ENCODE data around the gene FAM53B. TPM values are rescaled to one million over a fixed set of nuclear protein-coding genes. Genes with fewer than 3 reads are reported as not detected.
A peak's percentile ranks its signal among the peaks of the same experiment; 100 is the strongest.

The FAM53B gene
- total RNA-seq, 4 donors from 2014 or later = 60.8 to 84.8 (median 78.8) TPM

- Histone ChIP-seq H3K36me3 (peaks cover 0 to 4% (median 0%) of the 10 kb centered on the region in 3 donors), H3K4me1 (peaks cover 0 to 92% (median 70%) of the 10 kb centered on the region in 4 donors), H3K27me3 (no peaks in the 10 kb centered on the region), H3K4me3 (no peak overlapping the region), H3K9me3 (no peaks in the 10 kb centered on the region), H3K27ac (peak overlapping the region; percentile 11 to 91 (median 58))
- TF ChIP-seq, protein P1, sequence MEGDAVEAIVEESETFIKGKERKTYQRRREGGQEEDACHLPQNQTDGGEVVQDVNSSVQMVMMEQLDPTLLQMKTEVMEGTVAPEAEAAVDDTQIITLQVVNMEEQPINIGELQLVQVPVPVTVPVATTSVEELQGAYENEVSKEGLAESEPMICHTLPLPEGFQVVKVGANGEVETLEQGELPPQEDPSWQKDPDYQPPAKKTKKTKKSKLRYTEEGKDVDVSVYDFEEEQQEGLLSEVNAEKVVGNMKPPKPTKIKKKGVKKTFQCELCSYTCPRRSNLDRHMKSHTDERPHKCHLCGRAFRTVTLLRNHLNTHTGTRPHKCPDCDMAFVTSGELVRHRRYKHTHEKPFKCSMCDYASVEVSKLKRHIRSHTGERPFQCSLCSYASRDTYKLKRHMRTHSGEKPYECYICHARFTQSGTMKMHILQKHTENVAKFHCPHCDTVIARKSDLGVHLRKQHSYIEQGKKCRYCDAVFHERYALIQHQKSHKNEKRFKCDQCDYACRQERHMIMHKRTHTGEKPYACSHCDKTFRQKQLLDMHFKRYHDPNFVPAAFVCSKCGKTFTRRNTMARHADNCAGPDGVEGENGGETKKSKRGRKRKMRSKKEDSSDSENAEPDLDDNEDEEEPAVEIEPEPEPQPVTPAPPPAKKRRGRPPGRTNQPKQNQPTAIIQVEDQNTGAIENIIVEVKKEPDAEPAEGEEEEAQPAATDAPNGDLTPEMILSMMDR (IDR thresholded peaks at IDR 0.05) = no peak
- TF ChIP-seq EP300 (IDR thresholded peaks at IDR 0.05) (no peak), POLR2A (IDR thresholded peaks at IDR 0.05) (no peak)
- 25 to 38% methylated on average over 20 of the region's 20 CpGs for WGBS, 2 donors
- DNase-seq (ENCODE audit: low spot score in 2 of 2) = no peak
These were observed 103.5 kb downstream of the FAM53B start for GRCh38 chr10:124640538-124641231.

DNA sequence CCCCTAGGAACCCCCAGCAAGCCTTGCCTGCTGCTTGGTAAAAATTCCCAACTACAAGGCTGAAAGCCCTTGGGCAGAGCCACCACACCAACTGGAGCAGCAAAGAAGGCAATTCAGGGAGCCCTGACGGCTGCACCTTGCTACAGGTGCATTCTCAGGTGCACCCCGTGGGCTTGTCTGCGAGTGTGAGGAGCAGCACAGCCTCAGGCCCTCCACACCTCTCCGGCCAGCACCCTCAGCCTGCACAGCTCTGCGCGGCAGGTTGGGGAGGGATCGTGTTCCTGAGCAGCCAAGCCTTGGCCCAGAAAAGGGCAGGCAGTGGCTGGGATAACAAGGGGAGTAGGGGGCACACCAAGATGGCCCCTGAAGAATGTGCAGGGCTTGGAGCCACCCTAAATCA, 104.1 kb downstream of the FAM53B start:
- 91 to 95% methylated on average over 6 to 7 of the region's 7 CpGs for WGBS, 2 donors
- peaks cover 0 to 86% (median 64%) of the 10 kb centered on the region in 4 donors for H3K4me1 ChIP-seq

DNA sequence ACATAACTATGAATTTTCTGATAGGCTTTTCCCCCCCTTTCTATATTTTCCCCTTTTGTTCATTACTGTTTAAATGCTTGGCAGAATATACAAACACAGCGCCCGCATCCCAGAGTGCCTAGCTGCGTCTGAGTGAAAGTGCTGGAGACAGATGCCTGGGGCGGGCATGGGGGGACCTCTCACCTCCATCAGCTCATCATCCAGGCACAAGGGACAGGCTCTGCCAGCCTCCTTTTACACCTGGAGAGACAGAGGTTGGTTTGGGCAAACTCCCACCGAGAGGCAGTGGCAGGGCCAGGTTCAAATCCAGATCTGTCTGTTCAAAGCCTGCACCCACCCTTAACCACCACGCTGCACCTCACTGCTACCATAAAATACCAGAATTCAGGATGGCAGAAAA, 104.5 kb downstream of the FAM53B start:
- TF ChIP-seq EP300 (IDR thresholded peaks at IDR 0.05) (no peak), POLR2A (IDR thresholded peaks at IDR 0.05) (no peak)
- TF ChIP-seq, protein P1 (IDR thresholded peaks at IDR 0.05) = no peak
- Histone ChIP-seq H3K9me3 (no peaks in the 10 kb centered on the region), H3K27ac (peak overlapping the region in 2 of 4 donors; percentile 35 to 82), H3K4me3 (no peak overlapping the region), H3K27me3 (no peaks in the 10 kb centered on the region), H3K36me3 (peaks cover 0 to 8% (median 0%) of the 10 kb centered on the region in 3 donors), H3K4me1 (peaks cover 0 to 81% (median 60%) of the 10 kb centered on the region in 4 donors)
- DNase-seq (ENCODE audit: low spot score in 2 of 2) = no peak
- WGBS, 2 donors = 91 to 96% methylated on average over 6 of the region's 6 CpGs

More for the DNA sequence above, 104.1 kb downstream of the FAM53B start:
- DNase-seq (ENCODE audit: low spot score in 2 of 2) = no peak
- Histone ChIP-seq H3K9me3 (no peaks in the 10 kb centered on the region), H3K36me3 (peaks cover 0 to 8% (median 0%) of the 10 kb centered on the region in 3 donors), H3K27ac (peak overlapping the region in 3 of 4 donors; percentile 35 to 91 (median 82)), H3K4me3 (no peak overlapping the region), H3K27me3 (no peaks in the 10 kb centered on the region)
- no peak for TF ChIP-seq POLR2A (IDR thresholded peaks at IDR 0.05)
- TF ChIP-seq, protein P1 (IDR thresholded peaks at IDR 0.05) = no peak
- TF ChIP-seq EP300 (IDR thresholded peaks at IDR 0.05) = no peak

GRCh38 chr10:124639206-124639605, 105.0 kb downstream of the FAM53B start:
- WGBS, 2 donors = 81 to 86% methylated on average over 6 of the region's 6 CpGs
- TF ChIP-seq, protein P1 (IDR thresholded peaks at IDR 0.05) = no peak
- TF ChIP-seq EP300 (IDR thresholded peaks at IDR 0.05) (no peak), POLR2A (IDR thresholded peaks at IDR 0.05) (no peak)
- H3K27ac ChIP-seq = peak overlapping the region in 3 of 4 donors; percentile 28 to 82 (median 59)

GRCh38 chr10:124637746-124638145, 106.4 kb downstream of the FAM53B start:
- WGBS, 2 donors = 91 to 96% methylated on average over 8 of the region's 8 CpGs

More at GRCh38 chr10:124639206-124639605, 105.0 kb downstream of the FAM53B start:
- no peak for DNase-seq (ENCODE audit: low spot score in 2 of 2)
- Histone ChIP-seq H3K9me3 (no peaks in the 10 kb centered on the region), H3K4me3 (no peak overlapping the region), H3K4me1 (peaks cover 0 to 77% (median 55%) of the 10 kb centered on the region in 4 donors), H3K36me3 (peaks cover 0 to 11% (median 0%) of the 10 kb centered on the region in 3 donors), H3K27me3 (no peaks in the 10 kb centered on the region)

More at GRCh38 chr10:124637746-124638145, 106.4 kb downstream of the FAM53B start:
- Histone ChIP-seq H3K4me3 (no peak overlapping the region), H3K27ac (peak overlapping the region in 1 of 4 donors; percentile 13), H3K27me3 (no peaks in the 10 kb centered on the region), H3K36me3 (peaks cover 0 to 14% (median 0%) of the 10 kb centered on the region in 3 donors), H3K9me3 (no peaks in the 10 kb centered on the region), H3K4me1 (peaks cover 0 to 70% (median 46%) of the 10 kb centered on the region in 4 donors)
- TF ChIP-seq, protein P1 (IDR thresholded peaks at IDR 0.05) = no peak
- no peak for TF ChIP-seq POLR2A (IDR thresholded peaks at IDR 0.05)
- TF ChIP-seq EP300 (IDR thresholded peaks at IDR 0.05) = no peak
- DNase-seq (ENCODE audit: low spot score in 2 of 2) = no peak

All from tibial nerve (tissue), 4 donors.